GM21360 (cell line): ENCODE results near the gene SAXO2.
"Not testable (repeated sequence)": the region's sequence is repeated elsewhere in the genome, so short reads cannot be mapped to it uniquely, and the experiment has no call there.

Source experiments
- ATAC-seq: cut with Tn5 transposase; IDR thresholded peaks from one replicate; pipeline ENCODE4 v1.9.1; 2021; ENCODE audit warnings: mild to moderate bottlenecking, moderate library complexity; ENCODE audit not compliant: unreplicated experiment

Gene SAXO2

GRCh38 chr15:82313446-82313845 lies 50.8 kb downstream of the SAXO2 start:
- ATAC-seq: no peak

GRCh38 chr15:82313951-82314768 lies 51.5 kb downstream of the SAXO2 start:
- not testable (repeated sequence) for ATAC-seq

GRCh38 chr15:82314769-82315518 lies 52.3 kb downstream of the SAXO2 start:
- no peak for ATAC-seq

GRCh38 chr15:82315519-82316246 lies 53.1 kb downstream of the SAXO2 start:
- ATAC-seq: no peak

- not testable (repeated sequence) for ATAC-seq
Observed at GRCh38 chr15:82316247-82317090, 53.9 kb downstream of the SAXO2 start.

GRCh38 chr15:82317091-82317489 lies 54.5 kb downstream of the SAXO2 start:
- ATAC-seq: no peak

- not testable (repeated sequence) for ATAC-seq
Observed at GRCh38 chr15:82317516-82317915, 54.9 kb downstream of the SAXO2 start.

- ATAC-seq: not testable (repeated sequence)
Observed at GRCh38 chr15:82318281-82318680, 55.7 kb downstream of the SAXO2 start.

GRCh38 chr15:82319522-82320278 lies 57.1 kb downstream of the SAXO2 start:
- not testable (repeated sequence) for ATAC-seq

- not testable (repeated sequence) for ATAC-seq
Observed at GRCh38 chr15:82320861-82321260, 58.2 kb downstream of the SAXO2 start.

- ATAC-seq: not testable (repeated sequence)
Observed at GRCh38 chr15:82322488-82322887, 59.9 kb downstream of the SAXO2 start.

GRCh38 chr15:82324831-82325230 lies 62.2 kb downstream of the SAXO2 start:
- ATAC-seq: not testable (repeated sequence)

GRCh38 chr15:82325646-82326045 lies 63.0 kb downstream of the SAXO2 start:
- ATAC-seq: not testable (repeated sequence)

GRCh38 chr15:82326896-82327295 lies 64.3 kb downstream of the SAXO2 start:
- ATAC-seq: not testable (repeated sequence)

- ATAC-seq: not testable (repeated sequence)
Observed at GRCh38 chr15:82327372-82327771, 64.8 kb downstream of the SAXO2 start.

GRCh38 chr15:82329039-82329438 lies 66.4 kb downstream of the SAXO2 start:
- not testable (repeated sequence) for ATAC-seq

GRCh38 chr15:82330921-82331320 lies 68.3 kb downstream of the SAXO2 start:
- not testable (repeated sequence) for ATAC-seq

GRCh38 chr15:82331576-82332304 lies 69.1 kb downstream of the SAXO2 start:
- not testable (repeated sequence) for ATAC-seq
